ENCODE results near the gene ZYG11A. TPM values are rescaled to one million over a fixed set of nuclear protein-coding genes. Genes with fewer than 3 reads are reported as not detected.

The ZYG11A gene
- total RNA-seq, result 0.99 and 3.5 TPM in 2 replicates

GRCh38 chr1:52842643-52843310, at the start of gene ZYG11A:
ZYG11A (plus strand) TSS chr1:52842760; CDS start chr1:52842884, 124 bp downstream.

DNA sequence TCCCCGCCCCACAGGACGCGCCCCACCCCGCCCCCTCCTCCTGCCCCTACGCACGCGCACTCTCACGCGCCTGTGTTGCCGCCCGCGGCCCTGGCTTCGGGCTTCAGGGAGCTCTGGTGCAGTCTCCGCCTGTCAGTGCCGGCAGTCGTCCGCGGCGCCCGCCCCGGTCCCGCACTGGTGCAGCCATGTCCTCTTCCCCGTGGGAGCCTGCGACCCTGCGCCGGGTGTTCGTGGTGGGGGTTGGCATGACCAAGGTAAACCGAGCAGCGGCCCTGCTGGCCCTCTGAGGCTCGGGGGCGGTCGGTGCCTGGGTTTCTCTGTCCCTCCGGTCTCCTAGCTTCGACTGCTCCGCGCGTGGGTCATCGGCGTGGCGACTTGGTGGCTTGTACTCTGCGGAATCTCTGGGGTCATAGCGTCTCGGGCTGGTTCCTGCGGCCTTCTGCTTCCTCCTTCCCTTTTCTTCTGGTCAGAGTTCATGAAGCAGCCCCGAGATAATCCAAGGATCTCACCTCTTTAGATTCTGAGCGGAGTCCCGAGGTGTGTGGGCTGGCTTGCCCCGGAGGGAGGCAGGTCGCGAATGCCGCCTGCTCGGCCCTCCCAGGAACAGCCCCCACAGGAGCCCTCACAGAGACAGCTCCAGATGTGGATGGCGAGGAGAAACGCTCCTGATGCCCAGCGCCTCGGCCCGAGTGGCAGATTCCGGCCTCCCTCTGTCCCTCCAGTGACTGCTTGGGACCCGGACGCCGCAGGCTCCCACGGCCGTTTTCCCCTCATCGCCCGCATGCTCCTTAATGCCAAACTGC, 84.9 kb downstream of the ZYG11A start, which contains the start of gene SCP2:
Gene SCP2 (plus strand): TSS at position 65 of the 803 bp plus-strand sequence. CDS start 121 bp downstream, at position 186.

Other genes with a start within 250 kb of the ZYG11A start
- gene GPX7, start 240.4 kb upstream of the ZYG11A start, total RNA-seq, result 35.1 and 45.2 TPM in 2 replicates
- gene SHISAL2A, start 209.6 kb upstream of the ZYG11A start, total RNA-seq, result not detected in 2 replicates
- gene COA7, start 144.4 kb upstream of the ZYG11A start, total RNA-seq, result 10.9 and 14.9 TPM in 2 replicates
- gene ZYG11B, start 116.3 kb upstream of the ZYG11A start, total RNA-seq, result 55.1 and 56.0 TPM in 2 replicates
- 47.8 and 54.7 TPM in 2 replicates for gene ECHDC2, start 79.0 kb downstream of the ZYG11A start, total RNA-seq
- 209 and 322 TPM in 2 replicates for gene SCP2, start 84.5 kb downstream of the ZYG11A start, total RNA-seq
- 34.8 and 87.5 TPM in 2 replicates for gene PODN, start 219.5 kb downstream of the ZYG11A start, total RNA-seq